Measurements from ENCODE around the gene CDK11B. TPM values are rescaled to one million over a fixed set of nuclear protein-coding genes. Genes with fewer than 3 reads are reported as not detected.
"Not testable (repeated sequence)": the region's sequence is repeated elsewhere in the genome, so short reads cannot be mapped to it uniquely, and the experiment has no call there.

The CDK11B gene
- total RNA-seq, 4 donors from 2014 or later: 19.4 to 42.3 (median 21.8) TPM

- WGBS, 2 donors: 73 to 75% methylated on average over 11 of the region's 11 CpGs
- H3K4me3 ChIP-seq (ENCODE audit: low read depth, poor library complexity, severe bottlenecking): no peak overlapping the region
- TF ChIP-seq POLR2A (IDR thresholded peaks at IDR 0.05) (no peak), CTCF (IDR thresholded peaks at IDR 0.05) (no peak)
- intact Hi-C loops (cut with DNase I; ENCODE audit: low total_unique reads): no loop called here
- no peak for DNase-seq (ENCODE audit: low spot score in 2 of 2)
These were observed 22.1 kb upstream of the CDK11B start for GRCh38 chr1:1680912-1681273.

GRCh38 chr1:1680031-1680911, 21.5 kb upstream of the CDK11B start:
- DNase-seq (ENCODE audit: low spot score in 2 of 2): no peak
- TF ChIP-seq POLR2A (IDR thresholded peaks at IDR 0.05) (no peak), CTCF (IDR thresholded peaks at IDR 0.05) (no peak)
- intact Hi-C loops (cut with DNase I; ENCODE audit: low total_unique reads): no loop called here
- 91% methylated on average over 32 of the region's 32 CpGs for WGBS, 2 donors
- H3K4me3 ChIP-seq (ENCODE audit: low read depth, poor library complexity, severe bottlenecking): no peak overlapping the region

- TF ChIP-seq CTCF (IDR thresholded peaks at IDR 0.05) (no peak), POLR2A (IDR thresholded peaks at IDR 0.05) (no peak)
- no peak overlapping the region for H3K4me3 ChIP-seq (ENCODE audit: low read depth, poor library complexity, severe bottlenecking)
- 58 to 62% methylated on average over 21 to 24 of the region's 24 CpGs for WGBS, 2 donors
- DNase-seq (ENCODE audit: low spot score in 2 of 2): no peak
- intact Hi-C loops (cut with DNase I; ENCODE audit: low total_unique reads): no loop called here
These were observed 20.0 kb upstream of the CDK11B start for GRCh38 chr1:1678581-1679380.

GRCh38 chr1:1677718-1678580, 19.1 kb upstream of the CDK11B start:
- no peak for DNase-seq (ENCODE audit: low spot score in 2 of 2)
- WGBS, 2 donors: 80 to 81% methylated on average over 39 of the region's 39 CpGs
- intact Hi-C loops (cut with DNase I; ENCODE audit: low total_unique reads): no loop called here
- TF ChIP-seq CTCF (IDR thresholded peaks at IDR 0.05): no peak
- TF ChIP-seq POLR2A (IDR thresholded peaks at IDR 0.05): no peak
- no peak overlapping the region for H3K4me3 ChIP-seq (ENCODE audit: low read depth, poor library complexity, severe bottlenecking)

- WGBS, 2 donors: 87% methylated on average over 4 of the region's 21 CpGs; no CpG with 5 or more reads in 1 of the 2 donors
- intact Hi-C loops (cut with DNase I; ENCODE audit: low total_unique reads); DNase-seq (ENCODE audit: low spot score in 2 of 2); H3K4me3 ChIP-seq (ENCODE audit: low read depth, poor library complexity, severe bottlenecking): not testable (repeated sequence)
These were observed 17.3 kb upstream of the CDK11B start for GRCh38 chr1:1676087-1676486.

GRCh38 chr1:1675218-1675617, 16.4 kb upstream of the CDK11B start:
- intact Hi-C loops (cut with DNase I; ENCODE audit: low total_unique reads); DNase-seq (ENCODE audit: low spot score in 2 of 2); H3K4me3 ChIP-seq (ENCODE audit: low read depth, poor library complexity, severe bottlenecking): not testable (repeated sequence)
- WGBS, 2 donors: 76 to 93% methylated on average over 9 to 11 of the region's 18 CpGs

GRCh38 chr1:1674806-1675205, 16.0 kb upstream of the CDK11B start:
- intact Hi-C loops (cut with DNase I; ENCODE audit: low total_unique reads); H3K4me3 ChIP-seq (ENCODE audit: low read depth, poor library complexity, severe bottlenecking); DNase-seq (ENCODE audit: low spot score in 2 of 2): not testable (repeated sequence)
- WGBS, 2 donors: 82 to 92% methylated on average over 19 to 21 of the region's 21 CpGs

Data from lower leg skin (tissue), 4 donors.